Measurements from ENCODE around the gene SFXN5. TPM values are rescaled to one million over a fixed set of nuclear protein-coding genes. Genes with fewer than 3 reads are reported as not detected.

Gene SFXN5
- polyA plus RNA-seq, 1 donor (not counting 4 experiments of a cell fraction or from before 2014, with no cell fraction given): 6.3 TPM

GRCh38 chr2:73020657-73021370 is 50.7 kb downstream of the SFXN5 start:
- Histone ChIP-seq H4K20me1 (ENCODE audit: control insufficient read depth, extremely low read depth, insufficient read depth, low read length) (no peaks in the 10 kb centered on the region), H3K4me1 (ENCODE audit: control insufficient read depth, extremely low read depth, insufficient read depth, low read length) (no peaks in the 10 kb centered on the region), H3K4me3 (ENCODE audit: control insufficient read depth in 2 of 3, extremely low read depth in 1 of 3, insufficient read depth in 2 of 3, low read depth in 1 of 3, low read length in 3 of 3) (no peak overlapping the region), H3K79me2 (ENCODE audit: control insufficient read depth, insufficient read depth, low read length) (no peaks in the 10 kb centered on the region), H3K27me3 (ENCODE audit: control insufficient read depth, extremely low read depth, insufficient read depth, low read length) (no peaks in the 10 kb centered on the region), H3K9me1 (ENCODE audit: control insufficient read depth, extremely low read depth, insufficient read depth, low read length) (no peaks in the 10 kb centered on the region), H2AFZ (ENCODE audit: control insufficient read depth, low read length) (no peak overlapping the region), H3K36me3 (ENCODE audit: control insufficient read depth in 2 of 2, extremely low read depth in 1 of 2, insufficient read depth in 2 of 2, low read length in 2 of 2) (peaks cover 0 to 7% of the 10 kb centered on the region in 2 experiments), H3K9me3 (ENCODE audit: control insufficient read depth, low read depth, low read length) (no peaks in the 10 kb centered on the region), H3K9ac (ENCODE audit: control insufficient read depth, extremely low read depth, insufficient read depth, low read length) (no peak overlapping the region), H3K4me2 (ENCODE audit: control insufficient read depth, extremely low read depth, insufficient read depth, low read depth, low read length) (no peak overlapping the region), H3K27ac (ENCODE audit: control insufficient read depth, insufficient read depth, low read length) (no peak overlapping the region)
- no peak for DNase-seq (ENCODE audit: low read depth, low spot score)
- TF ChIP-seq, protein P1, sequence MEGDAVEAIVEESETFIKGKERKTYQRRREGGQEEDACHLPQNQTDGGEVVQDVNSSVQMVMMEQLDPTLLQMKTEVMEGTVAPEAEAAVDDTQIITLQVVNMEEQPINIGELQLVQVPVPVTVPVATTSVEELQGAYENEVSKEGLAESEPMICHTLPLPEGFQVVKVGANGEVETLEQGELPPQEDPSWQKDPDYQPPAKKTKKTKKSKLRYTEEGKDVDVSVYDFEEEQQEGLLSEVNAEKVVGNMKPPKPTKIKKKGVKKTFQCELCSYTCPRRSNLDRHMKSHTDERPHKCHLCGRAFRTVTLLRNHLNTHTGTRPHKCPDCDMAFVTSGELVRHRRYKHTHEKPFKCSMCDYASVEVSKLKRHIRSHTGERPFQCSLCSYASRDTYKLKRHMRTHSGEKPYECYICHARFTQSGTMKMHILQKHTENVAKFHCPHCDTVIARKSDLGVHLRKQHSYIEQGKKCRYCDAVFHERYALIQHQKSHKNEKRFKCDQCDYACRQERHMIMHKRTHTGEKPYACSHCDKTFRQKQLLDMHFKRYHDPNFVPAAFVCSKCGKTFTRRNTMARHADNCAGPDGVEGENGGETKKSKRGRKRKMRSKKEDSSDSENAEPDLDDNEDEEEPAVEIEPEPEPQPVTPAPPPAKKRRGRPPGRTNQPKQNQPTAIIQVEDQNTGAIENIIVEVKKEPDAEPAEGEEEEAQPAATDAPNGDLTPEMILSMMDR (optimal IDR thresholded peaks at IDR 0.05 in 1 of 3, IDR thresholded peaks at IDR 0.05 in 1 of 3, conservative IDR thresholded peaks at IDR 0.05 in 1 of 3; ENCODE audit: extremely low read depth in 1 of 3, insufficient read depth in 2 of 3, low read length in 3 of 3): no peak
- no peak for TF ChIP-seq EZH2 (IDR thresholded peaks at IDR 0.05; ENCODE audit: low read length)
- dilution Hi-C loops (cut with MboI; ENCODE audit: extremely low pct_ligation_motif_present, low sequenced_read_pairs): no loop called here
- FAIRE-seq: no peak

DNA sequence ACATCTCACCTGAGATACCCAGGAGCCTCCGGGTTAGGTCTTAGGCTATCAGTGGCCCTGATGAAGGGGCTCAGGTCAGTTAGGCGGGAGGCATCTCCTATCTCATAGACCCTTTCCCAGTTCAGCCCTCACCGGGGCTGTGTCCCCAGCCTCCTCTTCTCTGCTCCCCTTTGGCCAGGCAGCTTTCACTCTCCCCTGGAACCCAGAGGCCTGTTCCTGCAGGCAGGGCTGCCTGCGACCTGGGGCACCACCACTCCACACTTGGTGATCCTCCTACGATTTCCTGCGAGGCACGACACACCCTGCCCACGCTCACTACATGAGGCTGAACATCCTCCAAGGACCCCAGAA is 51.2 kb downstream of the SFXN5 start:
- H3K79me2 ChIP-seq (ENCODE audit: control insufficient read depth, insufficient read depth, low read length): no peaks in the 10 kb centered on the region
- no peaks in the 10 kb centered on the region for H3K9me3 ChIP-seq (ENCODE audit: control insufficient read depth, low read depth, low read length)
- no peaks in the 10 kb centered on the region for H3K4me1 ChIP-seq (ENCODE audit: control insufficient read depth, extremely low read depth, insufficient read depth, low read length)
- peaks cover 0 to 7% of the 10 kb centered on the region in 2 experiments for H3K36me3 ChIP-seq (ENCODE audit: control insufficient read depth in 2 of 2, extremely low read depth in 1 of 2, insufficient read depth in 2 of 2, low read length in 2 of 2)
- no peak for TF ChIP-seq EZH2 (IDR thresholded peaks at IDR 0.05; ENCODE audit: low read length)
- TF ChIP-seq, protein P1 (optimal IDR thresholded peaks at IDR 0.05 in 1 of 3, IDR thresholded peaks at IDR 0.05 in 1 of 3, conservative IDR thresholded peaks at IDR 0.05 in 1 of 3; ENCODE audit: extremely low read depth in 1 of 3, insufficient read depth in 2 of 3, low read length in 3 of 3): no peak
- no peak overlapping the region for H2AFZ ChIP-seq (ENCODE audit: control insufficient read depth, low read length)
- H3K4me2 ChIP-seq (ENCODE audit: control insufficient read depth, extremely low read depth, insufficient read depth, low read depth, low read length): no peak overlapping the region
- no peaks in the 10 kb centered on the region for H3K9me1 ChIP-seq (ENCODE audit: control insufficient read depth, extremely low read depth, insufficient read depth, low read length)
- H3K4me3 ChIP-seq (ENCODE audit: control insufficient read depth in 2 of 3, extremely low read depth in 1 of 3, insufficient read depth in 2 of 3, low read depth in 1 of 3, low read length in 3 of 3): no peak overlapping the region
- no peak for FAIRE-seq
- no peak overlapping the region for H3K9ac ChIP-seq (ENCODE audit: control insufficient read depth, extremely low read depth, insufficient read depth, low read length)
- no peaks in the 10 kb centered on the region for H4K20me1 ChIP-seq (ENCODE audit: control insufficient read depth, extremely low read depth, insufficient read depth, low read length)
- no peak for DNase-seq (ENCODE audit: low read depth, low spot score)
- dilution Hi-C loops (cut with MboI; ENCODE audit: extremely low pct_ligation_motif_present, low sequenced_read_pairs): no loop called here
- H3K27ac ChIP-seq (ENCODE audit: control insufficient read depth, insufficient read depth, low read length): no peak overlapping the region
- no peaks in the 10 kb centered on the region for H3K27me3 ChIP-seq (ENCODE audit: control insufficient read depth, extremely low read depth, insufficient read depth, low read length)
